Parathyroid adenoma (tissue), 2 donors: ENCODE measurements around the gene DHRS1.

ENCODE experiments used
- H2AFZ ChIP-seq: fragments of 300-600 bp; sonication (generic); one replicate; pipeline ENCODE4 v1.7.0; 2017; ENCODE audit warnings: antibody characterized with exemption, mild to moderate bottlenecking
- H3K27ac ChIP-seq: fragments of 300-600 bp; sonication (generic); one replicate; pipeline ENCODE4 v1.7.0; 2017
- H3K27me3 ChIP-seq: fragments of 300-600 bp; sonication (generic); one replicate; pipeline ENCODE4 v1.7.0; 2017; ENCODE audit warnings: low read length; ENCODE audit not compliant: control insufficient read depth, insufficient read depth
- H3K36me3 ChIP-seq: fragments of 300-600 bp; sonication (generic); one replicate; pipeline ENCODE4 v1.7.0; 2017; ENCODE audit warnings: low read length; ENCODE audit not compliant: control insufficient read depth, insufficient read depth
- H3K4me1 ChIP-seq: fragments of 300-600 bp; sonication (generic); one replicate; pipeline ENCODE4 v1.7.0; 2017; ENCODE audit warnings: control low read depth
- H3K4me2 ChIP-seq: fragments of 300-600 bp; sonication (generic); one replicate; pipeline ENCODE4 v1.7.0; 2017; ENCODE audit warnings: low read length
- H3K4me3 ChIP-seq: fragments of 300-600 bp; sonication (generic); one replicate; pipeline ENCODE4 v1.7.0; 2017; ENCODE audit warnings: low read depth, low read length
- H3K79me2 ChIP-seq: fragments of 300-600 bp; sonication (generic); one replicate; pipeline ENCODE4 v1.7.0; 2017; ENCODE audit warnings: control low read depth
- H3K9ac ChIP-seq: fragments of 300-600 bp; sonication (generic); one replicate; pipeline ENCODE4 v1.7.0; 2017; ENCODE audit warnings: mild to moderate bottlenecking
- H3K9me3 ChIP-seq: fragments of 300-600 bp; sonication (generic); one replicate; pipeline ENCODE4 v1.7.0; 2017; ENCODE audit warnings: low read length; ENCODE audit not compliant: control insufficient read depth
- CTCF ChIP-seq: fragments of 300-600 bp; sonication (generic); IDR thresholded peaks from one replicate; pipeline ENCODE4 v1.7.0; 2017; ENCODE audit warnings: antibody characterized with exemption, mild to moderate bottlenecking
- donor health status: primary hyperparathyroidism.

Gene DHRS1

GRCh38 chr14:24260026-24260779 is 39.4 kb downstream of the DHRS1 start:
- H2AFZ ChIP-seq: no peak overlapping the region
- H3K9me3 ChIP-seq: no peaks in the 10 kb centered on the region
- no peaks in the 10 kb centered on the region for H3K79me2 ChIP-seq
- no peaks in the 10 kb centered on the region for H3K4me1 ChIP-seq
- H3K4me2 ChIP-seq: no peak overlapping the region
- H3K36me3 ChIP-seq: no peaks in the 10 kb centered on the region
- H3K4me3 ChIP-seq: no peak overlapping the region
- TF ChIP-seq CTCF: no peak
- H3K9ac ChIP-seq: no peak overlapping the region
- no peaks in the 10 kb centered on the region for H3K27me3 ChIP-seq
- H3K27ac ChIP-seq: no peak overlapping the region

GRCh38 chr14:24259282-24260025 is 40.1 kb downstream of the DHRS1 start:
- H3K4me3 ChIP-seq: no peak overlapping the region
- H3K4me1 ChIP-seq: no peaks in the 10 kb centered on the region
- no peaks in the 10 kb centered on the region for H3K79me2 ChIP-seq
- no peak for TF ChIP-seq CTCF
- H3K27ac ChIP-seq: no peak overlapping the region
- H3K9me3 ChIP-seq: no peaks in the 10 kb centered on the region
- H3K36me3 ChIP-seq: no peaks in the 10 kb centered on the region
- H3K27me3 ChIP-seq: no peaks in the 10 kb centered on the region
- H3K4me2 ChIP-seq: no peak overlapping the region
- H3K9ac ChIP-seq: no peak overlapping the region
- no peak overlapping the region for H2AFZ ChIP-seq

GRCh38 chr14:24258548-24259265 is 40.9 kb downstream of the DHRS1 start:
- H3K79me2 ChIP-seq: no peaks in the 10 kb centered on the region
- no peaks in the 10 kb centered on the region for H3K9me3 ChIP-seq
- H3K27me3 ChIP-seq: no peaks in the 10 kb centered on the region
- TF ChIP-seq CTCF: no peak
- no peak overlapping the region for H3K4me2 ChIP-seq
- no peak overlapping the region for H3K27ac ChIP-seq
- no peak overlapping the region for H3K4me3 ChIP-seq
- no peaks in the 10 kb centered on the region for H3K36me3 ChIP-seq
- no peaks in the 10 kb centered on the region for H3K4me1 ChIP-seq
- H2AFZ ChIP-seq: no peak overlapping the region
- H3K9ac ChIP-seq: no peak overlapping the region

GRCh38 chr14:24258119-24258518 is 41.5 kb downstream of the DHRS1 start:
- no peaks in the 10 kb centered on the region for H3K27me3 ChIP-seq
- no peaks in the 10 kb centered on the region for H3K9me3 ChIP-seq
- H2AFZ ChIP-seq: no peak overlapping the region
- H3K27ac ChIP-seq: no peak overlapping the region
- H3K4me2 ChIP-seq: no peak overlapping the region
- no peaks in the 10 kb centered on the region for H3K4me1 ChIP-seq
- no peaks in the 10 kb centered on the region for H3K36me3 ChIP-seq
- no peak for TF ChIP-seq CTCF
- no peak overlapping the region for H3K9ac ChIP-seq
- no peak overlapping the region for H3K4me3 ChIP-seq
- no peaks in the 10 kb centered on the region for H3K79me2 ChIP-seq
